Measurements from ENCODE around the gene MT1G. TPM values are rescaled to one million over a fixed set of nuclear protein-coding genes. Genes with fewer than 3 reads are reported as not detected.

The MT1G gene
- total RNA-seq, 2 experiments from 2014 or later: 8.0 to 10.2 TPM

DNA sequence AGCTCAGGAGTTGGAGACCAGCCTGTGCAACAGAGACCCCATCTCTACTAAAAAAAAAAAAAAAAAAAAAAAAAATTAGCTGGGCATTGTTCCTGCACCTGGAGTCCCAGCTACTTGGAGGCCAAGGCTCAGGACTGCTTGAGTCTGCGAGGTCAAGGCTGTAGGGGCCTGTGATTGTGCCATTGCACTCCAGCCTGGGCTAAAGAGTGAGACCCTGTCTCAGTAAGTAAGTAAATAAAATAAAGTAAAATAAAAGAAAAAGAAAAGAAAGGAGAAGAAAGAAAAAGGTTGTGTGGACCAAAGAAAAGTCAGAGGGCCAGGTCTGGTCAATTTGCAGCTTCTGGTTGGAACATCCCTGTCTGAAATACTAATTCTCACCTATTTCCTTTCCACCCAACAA, 32.8 kb upstream of the MT1G start:
- Mint-ChIP-seq H3K36me3 (ENCODE audit: low read depth) (no peaks in the 10 kb centered on the region), H3K4me3 (no peak overlapping the region), H3K27ac (no peak overlapping the region), H3K4me1 (peaks cover 11% of the 10 kb centered on the region), H3K27me3 (peaks cover 4% of the 10 kb centered on the region), H3K9me3 (peaks cover 4% of the 10 kb centered on the region)
- POLR2A ChIA-PET: no interaction called here
- CTCF ChIA-PET: interaction anchor here (1.3 to 4.3 kb wide), 9 partner anchors 15 to 187 kb away, joined by 3 to 41 read pairs (median 11); partner anchors contain the start of gene MT2A
- DNase-seq: no peak

DNA sequence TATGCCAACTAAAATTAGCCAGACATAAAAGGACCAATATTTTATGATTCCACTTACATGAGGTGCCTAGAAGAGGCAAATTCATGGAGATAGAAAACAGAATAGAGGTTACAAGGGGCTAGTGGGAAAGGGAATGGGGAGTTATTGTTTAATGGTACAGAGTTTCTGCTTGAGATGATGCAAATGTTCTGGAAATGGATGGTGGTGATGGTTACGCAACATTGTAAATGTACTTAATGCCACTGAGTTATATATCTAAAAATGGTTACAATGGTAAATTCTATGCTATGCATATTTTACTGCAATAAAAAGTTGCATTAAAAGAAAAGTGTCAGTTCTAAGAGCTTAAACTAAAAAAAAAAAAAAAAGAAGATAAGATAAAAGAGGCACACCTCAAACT, 32.3 kb upstream of the MT1G start:
- Mint-ChIP-seq H3K4me1 (peaks cover 11% of the 10 kb centered on the region), H3K9me3 (peaks cover 4% of the 10 kb centered on the region), H3K27ac (no peak overlapping the region), H3K36me3 (ENCODE audit: low read depth) (no peaks in the 10 kb centered on the region), H3K27me3 (peaks cover 4% of the 10 kb centered on the region), H3K4me3 (no peak overlapping the region)
- DNase-seq: no peak
- ChIA-PET POLR2A (no interaction called here), CTCF (interaction anchor here (2.4 to 4.3 kb wide), 3 partner anchors 15 to 187 kb away, joined by 17 to 41 read pairs (median 21); no protein-coding TSS in a partner anchor)

DNA sequence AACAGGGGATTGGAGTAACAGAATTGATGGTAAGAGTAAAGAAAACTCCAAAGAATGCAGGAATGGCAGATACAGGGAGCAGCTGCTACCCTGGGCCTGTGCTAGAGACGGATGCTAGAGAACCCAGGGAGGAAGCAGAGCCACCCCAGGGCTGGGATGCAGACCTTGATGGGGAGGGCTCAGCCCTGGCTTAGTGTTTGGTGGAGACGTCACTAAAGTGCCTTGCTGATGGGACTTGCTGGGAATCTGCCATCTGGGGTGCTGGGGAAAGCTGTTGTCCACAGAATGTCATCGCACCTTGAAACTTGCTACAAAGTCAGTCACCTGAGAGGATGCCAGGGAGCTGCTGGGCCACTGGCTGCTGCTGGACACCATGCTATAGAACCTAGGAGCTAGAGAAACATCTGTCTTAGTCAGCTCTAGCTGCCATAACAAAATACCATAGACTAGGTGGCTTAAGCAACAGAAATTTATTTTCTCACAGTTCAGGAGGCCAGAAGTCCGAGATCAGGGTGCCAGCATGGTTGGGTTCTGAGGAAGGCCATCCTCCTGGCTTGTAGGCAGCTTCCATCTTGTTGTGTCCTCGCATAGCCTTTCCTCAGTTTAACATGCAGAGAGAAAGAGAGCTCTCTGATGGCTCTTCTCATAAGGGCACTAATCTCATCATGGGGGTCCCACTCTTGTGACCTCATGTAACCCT, 29.7 kb upstream of the MT1G start:
- DNase-seq: no peak
- ChIA-PET POLR2A (no interaction called here), CTCF (interaction anchor here (1.1 to 1.6 kb wide), 4 partner anchors 15 to 121 kb away, joined by 3 to 4 read pairs (median 4); no protein-coding TSS in a partner anchor)
- peaks cover 11% of the 10 kb centered on the region for H3K4me1 Mint-ChIP-seq
- no peak overlapping the region for H3K27ac Mint-ChIP-seq
- no peaks in the 10 kb centered on the region for H3K36me3 Mint-ChIP-seq (ENCODE audit: low read depth)
- H3K4me3 Mint-ChIP-seq: no peak overlapping the region
- H3K27me3 Mint-ChIP-seq: peaks cover 4% of the 10 kb centered on the region
- peaks cover 4% of the 10 kb centered on the region for H3K9me3 Mint-ChIP-seq

DNA sequence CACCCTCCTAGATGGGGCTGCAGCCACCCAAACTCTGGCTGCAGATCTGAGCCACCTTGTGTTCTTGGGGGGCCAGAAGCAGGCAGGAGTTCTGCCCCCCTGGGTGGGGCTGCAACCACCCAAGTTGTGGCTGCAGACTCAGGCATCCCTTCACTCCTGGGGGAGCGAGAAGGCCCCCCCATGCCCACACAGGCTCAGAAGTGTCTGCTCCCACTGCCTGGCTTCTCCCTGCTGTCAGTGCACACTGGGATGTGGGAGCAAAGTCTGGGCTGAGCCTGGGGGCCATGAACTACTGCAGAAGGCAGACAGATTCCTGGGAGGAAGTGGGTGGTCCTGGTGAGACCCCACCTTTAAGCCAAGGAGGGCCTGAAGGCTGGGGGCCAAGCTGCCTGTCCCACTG, 27.4 kb upstream of the MT1G start:
- Mint-ChIP-seq H3K36me3 (ENCODE audit: low read depth) (no peaks in the 10 kb centered on the region), H3K4me1 (no peaks in the 10 kb centered on the region), H3K9me3 (peaks cover 4% of the 10 kb centered on the region), H3K27ac (no peak overlapping the region), H3K27me3 (peaks cover 4% of the 10 kb centered on the region), H3K4me3 (no peak overlapping the region)
- no peak for DNase-seq
- ChIA-PET POLR2A (no interaction called here), CTCF (interaction anchor here (0.6 to 1.4 kb wide), 5 partner anchors 13 to 648 kb away, joined by 3 to 5 read pairs (median 4); partner anchors contain the start of gene MT1X)

DNA sequence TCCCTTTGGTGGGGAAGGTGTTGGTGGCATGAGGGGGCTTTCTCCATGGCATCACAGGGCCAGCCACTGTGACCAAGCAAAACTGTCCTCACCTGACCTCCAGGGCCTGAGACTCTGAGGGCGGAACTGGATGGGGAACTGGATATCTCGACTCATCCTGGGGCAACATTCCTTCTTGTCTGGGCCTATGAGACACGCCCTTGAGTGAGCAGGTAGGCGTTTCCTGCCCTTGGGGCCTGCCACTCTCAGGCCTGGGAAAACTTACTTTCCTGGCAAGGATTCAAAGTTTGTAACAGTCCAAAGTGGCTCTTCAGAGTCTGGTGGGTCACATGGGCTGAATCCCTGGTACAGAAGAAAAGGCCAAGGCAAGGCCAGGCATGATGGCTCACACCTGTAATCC, 24.0 kb upstream of the MT1G start:
- no peak overlapping the region for H3K4me3 Mint-ChIP-seq
- no peaks in the 10 kb centered on the region for H3K4me1 Mint-ChIP-seq
- no peaks in the 10 kb centered on the region for H3K36me3 Mint-ChIP-seq (ENCODE audit: low read depth)
- H3K9me3 Mint-ChIP-seq: peaks cover 5% of the 10 kb centered on the region
- ChIA-PET POLR2A (no interaction called here), CTCF (interaction anchor here (0.6 to 1.0 kb wide), 3 partner anchors 15 to 64 kb away, joined by 3 to 4 read pairs (median 3); no protein-coding TSS in a partner anchor)
- DNase-seq: no peak
- peaks cover 4% of the 10 kb centered on the region for H3K27me3 Mint-ChIP-seq
- no peak overlapping the region for H3K27ac Mint-ChIP-seq

DNA sequence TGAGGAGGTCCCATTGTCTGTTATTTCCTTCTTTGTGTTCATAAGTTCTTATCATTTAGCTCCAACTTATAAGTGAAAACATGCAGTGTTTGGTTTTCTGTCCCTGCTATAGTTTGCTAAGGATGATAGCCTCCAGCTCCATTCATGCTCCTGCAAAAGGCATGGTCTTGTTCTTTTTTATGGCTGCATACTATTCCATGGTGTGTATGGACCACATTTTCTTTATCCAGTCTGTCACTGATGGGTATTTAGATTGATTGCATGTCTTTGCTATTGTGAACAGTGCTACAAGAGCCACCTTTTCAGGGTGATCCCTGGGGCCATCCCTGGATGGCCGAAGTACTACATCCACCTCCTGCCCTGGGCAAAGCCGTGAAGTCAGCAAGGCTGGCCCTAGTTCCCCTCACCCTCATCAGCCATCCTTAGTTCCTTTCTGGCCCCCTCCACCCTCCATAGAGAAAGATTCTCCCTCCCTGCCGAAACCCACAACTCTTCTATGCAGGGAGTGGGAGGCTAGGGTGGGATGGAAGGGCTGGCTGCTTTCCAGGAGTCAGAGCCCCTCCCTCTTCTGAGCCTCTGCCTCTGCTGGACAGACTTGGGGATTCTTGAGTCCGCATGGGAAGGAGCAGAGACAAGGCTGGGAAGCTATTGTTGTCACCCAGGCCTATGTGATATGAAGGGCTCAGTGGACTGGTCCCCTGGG, 22.7 kb upstream of the MT1G start:
- Mint-ChIP-seq H3K4me1 (no peaks in the 10 kb centered on the region), H3K4me3 (no peak overlapping the region), H3K36me3 (ENCODE audit: low read depth) (peaks cover 5% of the 10 kb centered on the region), H3K9me3 (peaks cover 6% of the 10 kb centered on the region), H3K27me3 (peaks cover 1% of the 10 kb centered on the region), H3K27ac (no peak overlapping the region)
- DNase-seq: no peak
- ChIA-PET POLR2A (no interaction called here), CTCF (no interaction called here)

DNA sequence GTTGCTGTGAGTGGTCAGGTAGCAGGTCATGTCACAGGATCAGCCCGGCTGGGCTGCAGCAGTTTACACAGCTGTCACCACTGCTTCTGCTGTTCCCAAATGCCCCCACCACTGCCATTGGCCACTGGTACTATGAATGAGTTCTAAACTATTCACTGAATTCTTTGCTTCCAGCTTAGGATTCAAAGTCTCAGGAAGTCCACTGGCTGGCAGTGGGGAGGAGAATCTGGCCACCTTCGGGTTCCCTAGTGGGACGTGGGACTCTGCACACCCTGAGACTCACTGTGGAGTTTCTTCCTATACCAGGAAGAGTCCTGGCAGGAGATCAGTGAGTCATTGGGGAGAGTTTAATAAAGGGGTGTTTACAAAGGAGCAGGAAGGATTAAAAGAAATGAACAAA, 21.3 kb upstream of the MT1G start:
- CTCF ChIA-PET: interaction anchor here (1.2 to 1.7 kb wide), 2 partner anchors 13 to 45 kb away, joined by 3 to 6 read pairs; no protein-coding TSS in a partner anchor
- H3K9me3 Mint-ChIP-seq: peaks cover 6% of the 10 kb centered on the region
- no peak overlapping the region for H3K27ac Mint-ChIP-seq
- peaks cover 1% of the 10 kb centered on the region for H3K27me3 Mint-ChIP-seq
- POLR2A ChIA-PET: no interaction called here
- no peak overlapping the region for H3K4me3 Mint-ChIP-seq
- H3K36me3 Mint-ChIP-seq (ENCODE audit: low read depth): peaks cover 5% of the 10 kb centered on the region
- DNase-seq: no peak
- H3K4me1 Mint-ChIP-seq: peaks cover 4% of the 10 kb centered on the region

DNA sequence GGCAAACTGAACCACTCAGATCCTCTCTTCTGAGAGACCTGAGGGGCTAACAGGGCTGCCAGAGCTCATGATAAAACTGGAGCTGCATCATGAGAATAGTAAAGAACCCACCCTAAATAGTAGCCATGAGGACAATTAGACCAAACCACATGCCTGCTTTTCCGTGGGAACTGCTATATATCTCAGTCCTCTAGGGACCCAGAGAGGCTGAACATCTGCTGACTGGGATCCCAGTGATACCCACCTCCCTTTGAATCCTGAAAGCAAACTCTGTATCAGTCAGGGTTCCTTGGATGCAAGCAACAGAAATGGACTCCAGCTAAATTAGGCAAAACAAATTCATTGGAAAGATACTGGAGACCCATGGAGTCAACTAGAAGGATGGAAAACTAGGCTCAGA, 20.9 kb upstream of the MT1G start:
- POLR2A ChIA-PET: no interaction called here
- Mint-ChIP-seq H3K4me1 (peaks cover 8% of the 10 kb centered on the region), H3K36me3 (ENCODE audit: low read depth) (peaks cover 5% of the 10 kb centered on the region), H3K4me3 (no peak overlapping the region), H3K27me3 (peaks cover 1% of the 10 kb centered on the region), H3K27ac (no peak overlapping the region), H3K9me3 (peaks cover 6% of the 10 kb centered on the region)
- CTCF ChIA-PET: interaction anchor here (1.2 to 1.7 kb wide), 2 partner anchors 13 to 44 kb away, joined by 3 to 6 read pairs; no protein-coding TSS in a partner anchor
- no peak for DNase-seq

DNA sequence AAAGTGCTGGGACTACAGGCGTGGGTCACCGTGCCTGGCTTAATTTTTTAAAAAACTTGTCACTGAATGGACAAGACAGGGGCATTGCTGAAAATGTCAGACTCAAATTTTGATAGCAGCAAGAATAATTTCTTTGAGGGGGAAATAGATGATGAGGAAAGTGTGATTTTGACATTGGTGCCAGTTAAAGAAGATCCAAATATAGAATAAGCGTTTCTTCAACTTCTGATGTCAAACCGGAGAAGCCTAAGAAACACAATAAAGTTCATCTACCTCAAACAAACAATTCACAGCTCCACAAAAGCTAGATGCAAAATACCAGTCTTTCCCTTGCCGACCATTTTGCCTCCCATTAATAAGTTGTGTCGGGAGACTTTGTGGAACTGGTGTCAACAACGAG, 18.9 kb upstream of the MT1G start:
- H3K27ac Mint-ChIP-seq: no peak overlapping the region
- H3K36me3 Mint-ChIP-seq (ENCODE audit: low read depth): peaks cover 5% of the 10 kb centered on the region
- POLR2A ChIA-PET: no interaction called here
- CTCF ChIA-PET: interaction anchor here (3.5 kb wide), 1 partner anchor 15 kb away, joined by 21 read pairs; no protein-coding TSS in a partner anchor
- peaks cover 18% of the 10 kb centered on the region for H3K4me1 Mint-ChIP-seq
- no peak for DNase-seq
- peaks cover 6% of the 10 kb centered on the region for H3K9me3 Mint-ChIP-seq
- no peak overlapping the region for H3K4me3 Mint-ChIP-seq
- H3K27me3 Mint-ChIP-seq: peaks cover 1% of the 10 kb centered on the region

DNA sequence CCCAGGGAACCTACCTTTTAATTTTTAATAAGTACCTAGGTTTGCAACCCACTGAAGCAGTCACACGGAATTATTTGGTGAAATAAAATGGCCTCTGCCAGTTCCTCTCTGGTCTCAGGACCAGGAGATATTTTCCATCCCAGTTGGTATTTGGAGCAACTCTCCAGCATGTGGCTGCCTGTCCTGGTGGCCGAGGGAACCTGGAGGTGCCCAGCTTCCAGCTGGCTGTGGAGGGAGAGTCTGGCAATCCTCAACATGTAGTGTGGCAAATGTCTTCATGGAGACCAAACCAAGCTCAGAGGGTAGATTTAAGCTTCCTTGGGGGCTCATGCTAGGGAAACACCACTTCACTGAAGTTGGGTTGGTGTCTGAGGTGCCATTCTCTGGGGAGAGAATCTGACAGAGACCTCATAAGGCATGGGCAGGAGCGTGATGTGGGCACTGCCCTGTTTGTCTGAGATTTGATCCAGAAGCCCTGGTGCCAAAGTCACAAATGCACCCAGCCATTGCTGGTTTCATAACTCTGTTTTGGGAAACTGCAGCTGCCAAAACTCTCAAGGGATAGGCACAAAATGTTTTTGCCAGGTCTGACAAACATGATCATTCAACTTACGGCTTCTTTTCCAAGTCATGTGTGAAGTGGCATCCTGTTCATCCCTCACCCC, 17.2 kb upstream of the MT1G start:
- Mint-ChIP-seq H3K27ac (no peak overlapping the region), H3K27me3 (peaks cover 1% of the 10 kb centered on the region), H3K36me3 (ENCODE audit: low read depth) (peaks cover 5% of the 10 kb centered on the region), H3K4me1 (peaks cover 26% of the 10 kb centered on the region), H3K9me3 (peaks cover 6% of the 10 kb centered on the region), H3K4me3 (no peak overlapping the region)
- no peak for DNase-seq
- POLR2A ChIA-PET: no interaction called here
- CTCF ChIA-PET: interaction anchor here (0.8 to 3.5 kb wide), 4 partner anchors 17 to 108 kb away, joined by 3 to 21 read pairs (median 3); no protein-coding TSS in a partner anchor

DNA sequence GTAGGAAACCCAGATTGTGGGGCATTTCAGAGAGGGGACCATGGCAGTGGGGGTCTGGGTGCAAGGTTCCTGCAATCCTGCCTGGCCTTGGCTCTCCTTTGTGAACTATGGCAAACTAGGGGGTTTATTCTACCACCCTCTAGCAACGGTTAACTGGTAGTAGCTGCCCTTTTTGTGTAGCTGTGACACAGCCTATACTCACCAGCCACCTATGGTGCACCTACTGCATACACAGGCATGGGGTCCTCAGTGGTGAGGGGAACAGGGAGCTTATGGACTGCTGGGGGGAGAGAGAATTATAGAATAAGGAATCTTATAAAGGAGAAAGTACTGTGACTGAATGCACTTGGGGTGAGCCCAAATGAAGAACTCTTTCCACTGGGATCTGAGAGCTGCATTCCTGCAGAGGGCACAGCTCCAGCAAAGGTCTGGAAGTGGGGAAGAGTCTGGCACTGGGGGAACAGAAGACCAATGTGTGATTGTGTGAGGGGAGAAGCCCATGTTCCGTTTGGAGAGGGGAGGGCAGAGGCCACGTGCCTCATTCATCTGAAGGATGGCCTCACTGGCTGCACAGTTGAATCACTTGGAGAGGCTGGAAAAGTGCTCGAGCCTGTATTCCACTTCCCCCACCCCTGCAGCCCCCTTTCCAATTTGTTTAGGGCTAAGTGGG, 16.5 kb upstream of the MT1G start:
- peaks cover 26% of the 10 kb centered on the region for H3K4me1 Mint-ChIP-seq
- H3K27ac Mint-ChIP-seq: no peak overlapping the region
- H3K4me3 Mint-ChIP-seq: peak overlapping the region; percentile 95
- peaks cover 5% of the 10 kb centered on the region for H3K36me3 Mint-ChIP-seq (ENCODE audit: low read depth)
- H3K27me3 Mint-ChIP-seq: peaks cover 1% of the 10 kb centered on the region
- no peak for DNase-seq
- H3K9me3 Mint-ChIP-seq: peaks cover 6% of the 10 kb centered on the region
- ChIA-PET CTCF (interaction anchor here (0.7 to 3.5 kb wide), 4 partner anchors 17 to 443 kb away, joined by 3 to 21 read pairs (median 4); no protein-coding TSS in a partner anchor), POLR2A (no interaction called here)

DNA sequence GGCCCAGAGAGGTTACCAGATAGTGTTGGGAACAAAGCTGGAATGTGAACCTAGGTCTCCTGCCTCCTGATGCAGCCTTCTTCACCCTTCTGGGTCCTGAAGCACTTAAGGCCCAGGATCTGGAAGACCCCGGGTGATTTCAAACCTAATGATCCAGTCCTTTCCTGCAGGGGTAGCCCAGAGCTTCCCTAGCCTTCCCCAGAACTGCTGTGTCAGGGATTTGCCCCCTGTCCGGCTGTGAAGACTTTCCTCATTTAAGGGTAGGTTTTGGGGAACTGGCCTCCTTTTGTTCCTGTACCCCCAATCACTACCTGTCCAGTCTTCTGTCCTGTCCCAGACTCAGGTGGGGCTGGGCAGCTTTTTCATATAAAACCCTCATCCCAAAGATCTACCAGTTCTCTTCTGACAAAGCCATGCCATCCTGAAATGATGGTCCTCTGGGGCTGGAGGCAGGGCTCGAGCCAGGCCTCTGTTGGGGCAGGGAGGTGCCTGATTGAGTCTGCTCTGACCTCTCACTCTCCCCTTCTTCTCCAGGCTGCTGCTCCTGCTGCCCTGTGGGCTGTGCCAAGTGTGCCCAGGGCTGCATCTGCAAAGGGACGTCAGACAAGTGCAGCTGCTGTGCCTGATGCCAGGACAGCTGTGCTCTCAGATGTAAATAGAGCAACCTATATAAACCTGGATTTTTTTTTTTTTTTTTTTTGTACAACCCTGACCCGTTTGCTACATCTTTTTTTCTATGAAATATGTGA, 15.7 kb upstream of the MT1G start:
- no peak overlapping the region for H3K27ac Mint-ChIP-seq

More for the DNA sequence above, 15.7 kb upstream of the MT1G start:
- H3K27me3 Mint-ChIP-seq: peaks cover 1% of the 10 kb centered on the region
- POLR2A ChIA-PET: no interaction called here
- CTCF ChIA-PET: interaction anchor here (0.7 to 3.5 kb wide), 7 partner anchors 12 to 444 kb away, joined by 3 to 21 read pairs (median 4); no protein-coding TSS in a partner anchor
- peaks cover 26% of the 10 kb centered on the region for H3K4me1 Mint-ChIP-seq
- H3K4me3 Mint-ChIP-seq: peak overlapping the region; percentile 95
- peaks cover 5% of the 10 kb centered on the region for H3K36me3 Mint-ChIP-seq (ENCODE audit: low read depth)
- peaks cover 6% of the 10 kb centered on the region for H3K9me3 Mint-ChIP-seq
- no peak for DNase-seq

All from activated CD4-positive, alpha-beta T cell treated with anti-CD3 and anti-CD28 coated beads, Interleukin-2, amount 10 ng/mL, durations not matched to agents 7 days and 5 days (primary cell).